ENCODE data around the gene DGUOK.
"Not testable (repeated sequence)": the region's sequence is repeated elsewhere in the genome, so short reads cannot be mapped to it uniquely, and the experiment has no call there.

The DGUOK gene

DNA sequence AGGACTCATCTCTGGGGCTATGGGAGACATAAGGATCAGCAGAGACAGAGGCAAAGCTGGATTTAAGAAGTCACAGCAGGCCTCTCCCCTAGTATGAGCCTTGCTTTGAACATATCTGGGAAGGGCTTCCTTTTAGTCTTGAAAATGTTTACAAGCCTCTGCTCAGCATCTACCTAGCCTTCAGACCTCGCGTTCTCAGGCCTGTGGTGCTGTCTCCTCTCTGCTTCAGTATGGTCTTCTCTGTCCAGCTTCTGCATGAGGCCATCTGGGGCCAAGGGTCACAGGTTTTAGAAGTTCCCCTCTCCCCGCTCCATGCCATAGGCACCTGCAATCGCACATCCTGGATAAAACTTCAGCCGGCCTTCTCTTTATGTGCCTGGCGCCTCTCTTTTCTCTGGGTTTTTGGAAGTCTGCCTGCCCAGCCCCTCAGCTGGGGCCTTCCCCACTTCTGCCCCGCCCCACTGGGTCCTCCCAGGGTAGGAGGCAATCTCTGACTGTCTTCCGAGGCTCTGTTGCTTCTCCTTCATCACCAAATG is 26.8 kb upstream of the DGUOK start:
- DNase-seq (ENCODE audit: low read depth, low spot score): no peak

DNA sequence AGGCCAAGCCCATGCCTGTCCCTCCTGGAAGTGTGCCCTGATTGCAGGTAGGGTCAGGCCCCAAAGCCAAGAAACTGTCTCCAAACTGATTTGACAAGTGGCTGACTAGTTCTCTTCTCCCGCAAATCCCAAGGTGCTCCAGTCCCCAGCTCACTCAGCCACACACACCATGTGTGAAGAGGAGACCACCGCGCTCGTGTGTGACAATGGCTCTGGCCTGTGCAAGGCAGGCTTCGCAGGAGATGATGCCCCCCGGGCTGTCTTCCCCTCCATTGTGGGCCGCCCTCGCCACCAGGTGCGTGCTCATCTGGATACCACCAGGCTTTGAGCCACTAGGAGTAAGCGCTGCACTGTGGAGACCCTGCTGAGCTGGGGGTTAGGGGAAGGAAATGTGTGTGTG is 25.5 kb upstream of the DGUOK start:
- DNase-seq (ENCODE audit: low read depth, low spot score): no peak

DNA sequence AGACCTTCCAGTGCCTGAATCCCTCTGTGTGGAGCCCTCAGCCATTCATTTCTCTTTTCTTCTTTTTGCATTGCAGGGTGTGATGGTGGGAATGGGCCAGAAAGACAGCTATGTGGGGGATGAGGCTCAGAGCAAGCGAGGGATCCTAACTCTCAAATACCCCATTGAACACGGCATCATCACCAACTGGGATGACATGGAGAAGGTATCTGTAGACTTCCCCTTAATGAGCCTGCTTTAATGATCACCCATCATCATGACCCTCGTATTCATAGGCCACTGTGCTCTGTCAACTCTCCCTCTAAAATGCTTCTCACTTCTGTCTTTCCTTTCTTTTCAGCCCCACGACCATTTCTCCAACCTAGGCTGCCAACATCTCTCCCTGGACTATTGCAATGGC is 24.4 kb upstream of the DGUOK start:
- no peak for DNase-seq (ENCODE audit: low read depth, low spot score)

DNA sequence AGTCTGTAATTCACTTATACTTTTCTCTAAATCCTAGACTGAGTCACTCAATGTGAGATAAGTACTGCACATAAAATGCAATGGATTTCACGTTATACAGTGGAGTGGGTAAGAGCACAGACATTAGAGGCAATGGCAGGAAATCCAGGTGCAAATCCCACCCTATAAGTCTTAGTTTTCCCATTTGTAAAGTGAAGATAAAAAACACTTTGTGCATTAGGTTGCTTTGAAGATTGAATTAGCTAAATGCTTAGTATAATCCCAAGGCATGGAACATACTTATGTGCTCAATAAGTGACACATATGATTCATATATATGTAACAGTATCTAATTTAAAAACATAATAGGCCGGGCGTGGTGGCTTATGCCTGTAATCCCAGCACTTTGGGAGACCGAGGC is 23.4 kb upstream of the DGUOK start:
- no peak for DNase-seq (ENCODE audit: low read depth, low spot score)

DNA sequence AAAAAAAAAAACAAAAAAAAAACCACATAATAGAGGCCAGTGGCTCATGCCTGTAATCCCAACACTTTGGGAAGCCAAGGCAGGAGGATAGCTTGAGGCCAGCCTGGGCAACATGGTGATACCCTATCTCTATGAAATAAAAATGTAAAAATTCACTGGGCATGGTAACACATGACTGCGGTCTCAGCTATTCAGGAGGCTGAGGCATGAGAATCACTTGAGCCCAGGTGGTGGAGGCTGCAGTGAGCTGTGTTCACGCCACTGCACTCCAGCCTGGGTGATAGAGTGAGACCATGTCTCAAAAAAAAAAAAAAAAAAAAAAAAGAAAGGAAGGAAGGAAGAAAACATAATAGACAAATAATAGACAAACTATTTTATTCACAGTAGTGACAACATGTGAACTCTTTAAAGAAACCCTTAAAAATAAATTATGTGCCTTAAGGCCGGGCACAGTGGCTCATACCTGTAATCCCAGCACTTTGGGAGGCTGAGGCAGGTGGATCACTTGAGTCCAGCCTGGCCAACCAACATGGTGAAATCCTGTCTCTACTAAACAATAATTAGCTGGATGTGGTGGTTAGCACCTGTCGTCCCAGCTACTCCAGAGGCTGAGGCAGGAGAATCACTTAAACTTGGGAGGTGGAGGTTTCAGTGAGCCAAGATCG is 22.6 kb upstream of the DGUOK start:
- not testable (repeated sequence) for DNase-seq (ENCODE audit: low read depth, low spot score)

DNA sequence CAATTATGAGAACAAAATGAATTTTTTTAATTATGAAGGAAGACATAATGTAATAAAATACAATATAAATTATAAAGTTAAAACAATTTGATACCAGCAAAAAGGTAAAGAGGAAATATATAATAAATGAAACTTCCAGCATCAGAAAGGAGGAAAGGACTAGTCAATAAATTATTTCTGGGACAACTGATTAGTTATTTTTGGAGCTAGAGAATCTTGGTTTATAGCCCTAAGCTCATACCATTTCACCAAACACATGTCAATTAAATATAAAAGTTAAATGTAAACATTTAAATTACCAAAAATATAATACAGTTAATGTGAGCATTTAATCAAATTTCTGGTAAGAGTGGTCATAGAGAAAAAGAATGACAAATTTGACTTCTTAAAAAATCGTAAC is 21.7 kb upstream of the DGUOK start:
- DNase-seq (ENCODE audit: low read depth, low spot score): no peak

DNA sequence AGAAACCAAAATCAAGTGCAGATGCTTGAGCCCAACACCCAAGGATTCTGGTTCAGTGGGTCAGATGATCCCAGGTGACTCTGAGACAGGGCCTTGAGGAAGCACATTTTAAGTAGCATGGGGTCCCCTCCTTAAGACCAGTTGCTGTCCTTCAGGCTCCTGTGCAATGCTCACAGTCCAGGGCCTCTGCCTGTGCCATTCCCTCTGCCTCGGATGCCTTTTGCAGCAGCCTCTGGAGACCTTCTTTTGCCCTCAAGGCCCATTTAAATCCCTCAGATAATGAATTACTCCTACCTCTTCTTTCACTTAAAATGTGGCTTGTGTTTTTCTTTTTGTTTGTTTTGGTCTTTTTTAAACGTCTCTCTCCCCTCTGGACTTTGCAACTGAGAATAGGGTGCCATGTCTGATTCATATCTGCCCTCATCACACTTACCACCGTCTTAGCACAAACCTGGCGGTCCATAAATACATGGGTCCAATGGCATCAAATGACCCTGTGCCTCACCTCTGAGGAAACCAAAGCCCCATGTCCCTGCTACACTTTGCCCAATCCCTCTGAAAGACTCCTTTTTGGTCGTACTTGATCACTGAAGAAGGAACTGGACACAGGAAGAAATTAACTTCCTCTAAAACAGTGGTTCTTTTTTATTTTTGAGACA is 19.7 kb upstream of the DGUOK start:
- no peak for DNase-seq (ENCODE audit: low read depth, low spot score)

DNA sequence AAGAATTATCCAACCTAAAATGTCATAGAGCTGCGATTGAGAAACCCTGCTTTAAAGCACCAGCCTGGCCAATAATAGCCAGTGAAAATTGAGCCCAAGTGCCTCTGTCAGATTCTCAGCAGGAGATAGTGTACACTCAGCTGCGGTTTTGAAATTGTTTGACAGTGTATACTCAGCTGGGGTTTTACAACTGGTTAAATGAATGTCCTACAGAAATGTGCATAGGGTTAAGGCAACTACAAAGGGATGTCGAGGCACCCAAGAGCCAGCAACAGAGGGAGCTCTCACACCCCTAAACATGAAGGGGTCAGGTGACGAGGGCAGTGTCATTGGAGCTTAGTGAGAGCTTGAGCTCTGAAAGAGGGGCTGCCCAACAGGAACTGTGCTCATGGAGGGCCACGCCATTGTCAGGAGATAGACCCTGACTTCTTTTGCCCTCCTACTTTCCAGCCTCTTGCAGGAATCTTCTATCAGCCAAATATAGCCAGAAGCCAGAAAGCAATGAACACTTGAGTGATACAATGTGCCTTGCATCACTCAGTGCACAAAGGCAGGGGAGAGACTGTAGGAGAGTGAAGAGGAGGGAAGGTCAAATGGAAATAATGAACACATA is 18.7 kb upstream of the DGUOK start:
- DNase-seq (ENCODE audit: low read depth, low spot score): peak; percentile 49

DNA sequence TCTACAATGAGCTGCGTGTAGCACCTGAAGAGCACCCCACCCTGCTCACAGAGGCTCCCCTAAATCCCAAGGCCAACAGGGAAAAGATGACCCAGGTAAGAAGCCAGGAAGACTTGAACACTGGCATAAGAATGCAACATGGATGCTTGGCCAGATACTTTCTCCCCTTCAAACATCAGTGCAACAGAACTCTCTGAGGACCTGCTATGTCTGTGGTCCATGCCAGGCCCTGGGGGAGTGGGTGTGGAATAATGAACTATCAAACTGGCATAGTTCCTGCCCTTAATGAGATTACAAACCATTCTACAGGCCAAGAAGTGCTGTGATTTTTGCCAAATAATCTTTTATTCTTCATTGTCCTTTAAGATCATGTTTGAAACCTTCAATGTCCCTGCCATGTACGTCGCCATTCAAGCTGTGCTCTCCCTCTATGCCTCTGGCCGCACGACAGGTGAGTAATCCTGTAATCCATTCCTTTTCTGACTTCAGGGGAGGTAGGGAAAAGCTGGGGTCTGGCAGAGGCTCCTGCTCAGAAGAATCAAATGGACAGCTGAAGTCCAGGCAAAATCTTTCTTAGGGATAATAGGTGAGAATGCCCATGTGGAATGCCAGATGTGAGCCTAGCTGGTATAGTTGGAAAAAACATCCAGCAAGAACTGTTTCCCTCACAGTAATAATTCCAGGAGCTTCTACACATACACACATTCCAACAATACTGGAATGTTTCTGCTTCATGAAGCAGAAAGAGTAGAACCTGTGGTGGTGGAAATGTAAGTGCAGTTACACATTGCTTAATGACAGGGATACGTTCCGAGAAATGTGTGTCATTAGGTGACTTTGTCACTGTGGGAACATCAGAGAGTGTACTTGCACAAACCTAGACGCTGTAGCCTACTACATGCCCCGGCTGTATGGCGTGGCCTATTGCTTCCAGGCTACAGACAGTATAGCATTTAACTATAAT is 17.7 kb upstream of the DGUOK start:
- peak; percentile 76 for DNase-seq (ENCODE audit: low read depth, low spot score)

DNA sequence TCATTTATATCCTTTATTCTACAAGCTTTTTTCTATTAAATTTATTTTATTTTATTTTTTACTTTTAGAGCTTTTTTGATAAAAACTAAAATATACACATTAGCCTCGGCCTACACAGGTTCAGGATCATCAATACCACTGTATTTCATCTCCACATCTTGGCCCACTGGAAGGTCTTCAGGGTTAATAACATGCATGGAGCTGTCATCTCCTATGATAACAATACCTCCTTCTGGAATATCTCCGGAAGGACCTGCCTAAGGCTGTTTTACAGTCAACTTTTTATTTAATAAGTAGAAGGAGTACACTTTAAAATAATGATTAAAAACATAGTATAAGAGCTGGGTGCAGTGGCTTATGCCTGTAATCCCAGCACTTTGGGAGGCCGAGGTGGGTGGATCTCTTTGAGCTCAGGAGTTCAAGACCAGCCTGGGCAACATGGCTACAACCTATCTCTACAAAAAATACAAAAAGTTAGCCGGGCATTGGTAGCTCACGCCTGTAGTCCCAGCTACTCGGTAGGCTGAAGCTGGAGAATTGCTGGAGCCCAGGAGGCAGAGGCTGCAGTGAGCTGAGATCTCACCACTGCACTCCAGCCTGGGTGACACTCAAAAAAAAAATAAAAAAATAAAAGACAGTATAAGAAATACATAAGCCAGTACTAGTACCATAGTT is 15.7 kb upstream of the DGUOK start:
- no peak for DNase-seq (ENCODE audit: low read depth, low spot score)

DNA sequence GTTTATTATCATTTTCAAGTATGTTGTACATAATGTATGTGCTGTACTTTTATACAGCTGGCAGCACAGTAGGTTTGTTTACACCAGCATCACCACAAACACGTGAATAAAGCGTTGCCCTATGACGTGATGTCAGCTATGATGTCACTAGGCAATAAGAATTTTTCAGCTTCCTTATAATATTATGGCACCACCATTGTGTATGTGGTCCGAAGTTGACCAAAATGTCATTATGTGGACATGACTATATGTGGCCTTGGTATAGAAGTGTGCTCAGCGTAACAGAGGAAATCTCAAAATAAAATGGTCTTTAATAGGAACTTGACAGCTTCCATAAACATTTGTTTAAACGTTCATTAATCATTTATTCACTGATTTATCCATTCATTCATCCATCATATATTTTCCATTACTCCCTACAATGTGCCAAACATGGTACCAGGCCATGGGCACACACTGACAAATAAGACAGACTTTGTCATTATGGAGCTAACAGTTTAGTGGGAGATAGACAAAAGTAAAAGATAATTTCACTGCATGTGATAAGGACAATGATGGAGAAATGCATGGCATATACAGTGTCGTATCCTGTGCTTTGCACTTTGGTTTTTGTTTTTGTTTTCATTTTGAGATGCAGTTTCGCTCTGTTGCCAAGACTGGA is 15.0 kb upstream of the DGUOK start:
- no peak for DNase-seq (ENCODE audit: low read depth, low spot score)

DNA sequence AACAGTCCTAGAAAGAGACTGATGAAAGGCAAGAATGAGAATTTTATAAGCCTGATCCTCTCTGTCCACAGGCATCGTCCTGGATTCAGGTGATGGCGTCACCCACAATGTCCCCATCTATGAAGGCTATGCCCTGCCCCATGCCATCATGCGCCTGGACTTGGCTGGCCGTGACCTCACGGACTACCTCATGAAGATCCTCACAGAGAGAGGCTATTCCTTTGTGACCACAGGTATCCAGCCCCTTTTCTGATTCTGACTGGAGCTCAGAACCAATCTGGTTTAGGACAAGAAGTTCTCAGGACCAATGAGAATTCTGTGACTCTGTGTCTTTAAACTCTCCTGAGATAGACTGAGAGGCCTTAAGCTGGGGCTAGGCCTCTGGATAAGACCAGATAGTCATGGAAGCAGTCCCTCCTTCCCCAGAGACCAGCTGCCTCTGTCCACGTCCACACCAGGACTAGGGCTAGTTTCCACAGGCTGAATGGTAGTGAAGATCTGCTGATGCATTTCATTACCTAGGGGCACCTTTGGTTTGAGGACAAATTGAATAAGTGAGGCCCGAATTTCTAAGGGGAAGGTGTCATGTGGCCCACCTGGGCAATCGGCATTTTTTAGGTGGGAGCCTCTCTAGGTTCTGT is 13.1 kb upstream of the DGUOK start:
- DNase-seq (ENCODE audit: low read depth, low spot score): no peak

DNA sequence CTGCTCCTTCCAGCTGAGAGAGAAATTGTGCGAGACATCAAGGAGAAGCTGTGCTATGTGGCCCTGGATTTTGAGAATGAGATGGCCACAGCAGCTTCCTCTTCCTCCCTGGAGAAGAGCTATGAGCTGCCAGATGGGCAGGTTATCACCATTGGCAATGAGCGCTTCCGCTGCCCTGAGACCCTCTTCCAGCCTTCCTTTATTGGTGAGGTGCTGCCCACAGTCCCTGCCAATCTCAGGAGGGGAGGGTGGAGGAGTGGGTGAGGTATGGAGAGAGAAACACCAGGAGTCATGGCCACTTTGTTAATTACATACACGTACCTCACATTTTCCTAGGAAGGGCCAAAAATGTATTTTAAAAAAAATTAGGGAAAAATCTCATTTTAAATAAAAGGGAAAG is 12.0 kb upstream of the DGUOK start:
- DNase-seq (ENCODE audit: low read depth, low spot score): no peak

DNA sequence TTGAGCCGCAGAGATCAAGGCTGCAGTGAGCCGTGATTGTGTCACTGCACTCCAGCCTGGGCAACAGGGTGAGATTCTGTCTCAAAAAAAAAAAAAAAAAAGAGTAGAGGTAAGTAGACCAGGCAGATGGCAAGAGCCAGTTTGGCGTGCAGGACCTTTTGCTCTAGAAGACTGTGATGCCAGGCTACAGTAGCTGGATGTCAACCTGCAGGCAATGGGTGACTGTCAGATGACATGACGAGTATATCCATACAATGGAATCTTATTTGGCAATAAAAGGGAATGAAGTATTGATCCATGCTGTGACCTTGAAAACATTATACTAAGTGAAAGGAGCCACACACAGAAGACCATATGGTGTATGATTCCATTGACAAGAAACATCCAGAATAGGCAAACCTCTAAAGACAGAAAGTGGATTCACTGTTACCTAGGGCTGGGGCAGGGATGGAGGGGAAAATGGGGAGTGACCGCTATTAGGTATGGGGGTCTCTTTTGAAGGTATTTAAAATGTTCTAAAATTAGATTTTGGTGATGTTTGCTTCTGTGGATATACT is 11.2 kb upstream of the DGUOK start:
- no peak for DNase-seq (ENCODE audit: low read depth, low spot score)

DNA sequence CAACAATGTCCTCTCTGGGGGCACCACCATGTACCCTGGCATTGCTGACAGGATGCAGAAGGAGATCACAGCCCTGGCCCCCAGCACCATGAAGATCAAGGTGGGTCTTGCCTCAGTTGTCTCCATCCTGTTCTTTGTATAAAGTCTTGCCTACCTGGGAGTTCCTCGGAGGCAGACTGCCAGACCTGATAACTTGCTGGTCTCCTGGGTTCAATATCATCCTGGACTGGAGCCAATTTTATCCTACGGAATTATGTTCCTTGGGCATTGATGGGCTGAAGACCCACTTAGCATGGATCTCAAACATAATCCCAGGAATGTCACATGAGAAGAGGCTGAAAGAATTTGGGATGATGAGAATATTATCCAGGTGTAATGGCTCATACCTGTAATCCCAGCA is 10.0 kb upstream of the DGUOK start:
- DNase-seq (ENCODE audit: low read depth, low spot score): no peak

DNA sequence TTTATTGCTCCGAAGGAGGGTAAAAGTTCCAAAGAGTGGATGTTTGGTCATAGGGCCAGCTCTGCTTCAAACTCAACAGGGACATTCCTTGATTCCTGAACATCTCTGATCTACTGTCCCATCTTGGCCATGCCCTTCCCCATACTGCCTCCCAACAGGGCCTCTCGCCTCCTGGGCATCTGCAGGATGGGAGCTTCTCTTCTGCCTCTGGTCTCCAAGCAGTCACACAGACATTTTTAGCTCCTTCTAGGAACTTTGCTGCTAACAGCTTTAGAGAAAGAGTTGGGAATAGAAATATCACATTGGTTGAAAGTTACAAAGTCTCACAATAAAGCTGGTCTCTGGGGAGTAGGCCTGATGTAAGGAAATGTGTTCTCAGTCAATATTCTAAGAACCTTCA is 9.4 kb upstream of the DGUOK start:
- no peak for DNase-seq (ENCODE audit: low read depth, low spot score)

DNA sequence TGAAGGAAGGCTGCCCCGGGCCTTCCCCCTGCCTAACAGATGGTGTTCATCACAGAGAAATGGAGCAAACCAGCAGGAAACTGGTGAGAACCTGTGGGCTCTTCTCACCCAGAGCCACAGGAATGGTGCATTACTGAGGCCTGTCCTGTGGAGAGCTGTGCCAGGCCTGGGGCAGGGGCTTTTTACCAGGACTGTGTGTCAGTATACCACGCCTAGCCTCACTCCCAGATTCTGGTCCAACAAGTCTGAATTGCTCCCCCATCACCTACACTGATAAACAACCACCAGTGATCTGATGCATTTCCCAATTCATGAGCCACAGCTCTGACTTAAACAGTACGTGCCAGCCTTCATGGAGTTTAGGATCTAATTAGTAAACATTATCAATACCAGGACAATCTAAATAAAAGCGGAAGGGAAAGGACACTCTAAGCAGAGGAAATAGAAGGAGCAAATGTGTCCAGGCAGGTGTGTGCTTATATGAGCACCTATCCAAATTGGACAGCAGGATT is 8.9 kb upstream of the DGUOK start:
- DNase-seq (ENCODE audit: low read depth, low spot score): no peak

DNA sequence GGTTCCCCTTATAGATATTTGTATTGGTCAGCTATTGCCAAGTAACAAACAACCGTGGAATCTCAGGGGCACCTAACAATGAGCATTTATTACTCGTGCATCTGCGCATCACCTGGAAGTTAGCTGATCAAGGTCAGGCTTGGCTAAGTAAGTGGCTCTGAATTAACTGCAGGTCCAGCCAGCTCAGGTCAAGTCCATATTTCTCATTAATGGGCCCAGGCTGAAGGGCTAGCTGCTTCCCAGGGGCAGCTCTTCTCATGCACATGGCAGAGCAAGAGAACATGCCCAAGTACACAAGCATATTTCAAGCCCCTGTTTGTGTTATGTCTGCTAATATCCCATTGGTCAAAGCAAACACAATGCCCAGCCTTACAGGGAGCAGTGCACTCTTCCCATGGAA is 7.8 kb upstream of the DGUOK start:
- no peak for DNase-seq (ENCODE audit: low read depth, low spot score)

DNA sequence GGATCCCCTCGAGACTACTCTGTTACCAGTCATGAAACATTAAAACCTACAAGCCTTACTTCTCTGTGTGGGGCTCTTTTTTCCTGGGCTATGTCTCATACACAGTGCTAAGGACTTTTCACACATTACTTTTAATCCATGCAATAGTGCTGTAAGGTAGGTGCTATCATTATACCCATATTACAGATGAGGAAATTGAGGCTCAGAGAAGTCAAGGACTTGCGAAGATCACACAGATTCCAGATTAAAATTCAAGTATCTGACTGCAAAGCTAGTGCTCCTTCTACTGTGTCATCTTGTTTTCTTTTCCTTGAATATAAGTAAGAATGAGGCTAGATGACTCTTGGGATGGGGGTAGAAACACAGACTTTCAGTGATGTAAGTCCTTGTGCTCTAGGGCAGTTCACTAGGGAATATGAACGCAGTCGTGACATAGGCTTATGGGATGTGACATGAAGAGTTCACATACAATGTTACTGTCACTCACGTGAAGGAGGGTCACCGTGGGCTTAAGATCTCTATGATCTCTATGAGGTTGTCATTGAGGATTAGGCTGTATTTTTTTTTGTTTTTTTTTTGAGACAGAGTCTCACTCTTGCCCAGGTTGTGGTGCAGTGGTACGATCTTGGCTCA is 7.0 kb upstream of the DGUOK start:
- no peak for DNase-seq (ENCODE audit: low read depth, low spot score)
